ENCODE results near the gene OR2M2. TPM values are rescaled to one million over a fixed set of nuclear protein-coding genes. Genes with fewer than 3 reads are reported as not detected.

Gene OR2M2
- total RNA-seq, 1 donor = 0.27 TPM

Other genes with a start within 250 kb of the OR2M2 start
- gene OR2AJ1, start 249.9 kb upstream of the OR2M2 start, total RNA-seq = 0.27 TPM
- 9.2 TPM for gene OR2L8, start 226.0 kb upstream of the OR2M2 start, total RNA-seq
- 3.2 TPM for gene OR2AK2, start 209.6 kb upstream of the OR2M2 start, total RNA-seq
- 1.3 TPM for gene OR2L5, start 161.2 kb upstream of the OR2M2 start, total RNA-seq
- gene OR2L2, start 144.8 kb upstream of the OR2M2 start, total RNA-seq = 3.0 TPM
- gene OR2L3, start 128.0 kb upstream of the OR2M2 start, total RNA-seq = 1.6 TPM
- 3.8 TPM for gene OR2L13, start 79.6 kb upstream of the OR2M2 start, total RNA-seq
- 0.54 TPM for gene OR2M5, start 29.7 kb upstream of the OR2M2 start, total RNA-seq
- gene OR2M3, start 22.4 kb downstream of the OR2M2 start, total RNA-seq = 0.27 TPM
- under 0.01 TPM for gene OR2M4, start 56.6 kb downstream of the OR2M2 start, total RNA-seq
- gene OR2T33, start 103.2 kb downstream of the OR2M2 start, total RNA-seq = 7.0 TPM
- not detected for gene OR2T12, start 128.6 kb downstream of the OR2M2 start, total RNA-seq
- gene OR2M7, start 149.7 kb downstream of the OR2M2 start, total RNA-seq = not detected
- gene OR14C36, start 174.0 kb downstream of the OR2M2 start, total RNA-seq = not detected
- under 0.01 TPM for gene OR2T4, start 186.8 kb downstream of the OR2M2 start, total RNA-seq
- gene OR2T6, start 200.9 kb downstream of the OR2M2 start, total RNA-seq = under 0.01 TPM
- under 0.01 TPM for gene OR2T1, start 228.2 kb downstream of the OR2M2 start, total RNA-seq